Stimulated activated CD4-positive, alpha-beta T cell treated with anti-CD3 and anti-CD28 coated beads, Interleukin-15, amount 100 ng/mL, for 24 hours (primary cell): ENCODE results near the gene MIDN.
A peak's percentile ranks its signal among the peaks of the same experiment; 100 is the strongest.
"Not testable (repeated sequence)": the region's sequence is repeated elsewhere in the genome, so short reads cannot be mapped to it uniquely, and the experiment has no call there.

Experiments used
- DNase-seq: peaks from one replicate; pipeline ENCODE4 v3.0.0-alpha.2; 2020

MIDN gene

DNA sequence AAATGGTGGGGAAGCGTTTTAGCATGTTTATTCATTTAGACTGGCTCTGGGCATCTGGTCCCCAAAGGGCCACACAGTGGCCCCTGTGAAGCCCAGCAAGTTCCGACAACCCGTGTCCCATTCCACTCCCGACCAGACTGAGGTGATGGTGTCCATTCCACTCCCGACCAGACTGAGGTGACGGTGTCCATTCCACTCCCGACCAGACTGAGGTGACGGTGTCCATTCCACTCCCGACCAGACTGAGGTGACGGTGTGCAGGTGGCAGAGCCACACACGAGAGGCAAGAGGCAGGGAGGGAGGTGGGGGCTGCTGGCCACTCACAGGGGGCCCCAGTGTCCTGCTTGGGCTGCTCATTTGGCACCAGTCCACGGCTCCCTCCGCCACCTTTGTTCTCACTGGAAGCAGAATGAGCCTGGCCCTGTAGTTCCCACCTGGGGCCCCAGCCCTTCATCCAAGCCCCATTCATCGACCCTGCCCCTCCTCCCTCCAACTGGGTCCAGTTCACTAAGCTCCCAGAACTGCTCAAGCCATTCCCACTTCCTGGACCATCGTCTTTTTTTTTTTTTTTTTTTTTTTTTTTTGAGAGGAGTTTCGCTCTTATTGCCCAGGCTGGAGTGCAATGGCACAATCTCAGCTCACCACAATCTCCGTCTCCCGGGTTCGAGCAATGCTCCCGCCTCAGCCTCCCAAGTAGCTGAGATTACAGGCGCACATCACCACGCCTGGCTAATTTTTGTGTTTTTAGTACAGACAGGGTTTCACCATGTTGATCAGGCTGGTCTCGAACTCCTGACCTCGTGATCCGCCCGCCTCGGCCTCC lies 1.9 kb upstream of the MIDN start:
- DNase-seq, result not testable (repeated sequence)

DNA sequence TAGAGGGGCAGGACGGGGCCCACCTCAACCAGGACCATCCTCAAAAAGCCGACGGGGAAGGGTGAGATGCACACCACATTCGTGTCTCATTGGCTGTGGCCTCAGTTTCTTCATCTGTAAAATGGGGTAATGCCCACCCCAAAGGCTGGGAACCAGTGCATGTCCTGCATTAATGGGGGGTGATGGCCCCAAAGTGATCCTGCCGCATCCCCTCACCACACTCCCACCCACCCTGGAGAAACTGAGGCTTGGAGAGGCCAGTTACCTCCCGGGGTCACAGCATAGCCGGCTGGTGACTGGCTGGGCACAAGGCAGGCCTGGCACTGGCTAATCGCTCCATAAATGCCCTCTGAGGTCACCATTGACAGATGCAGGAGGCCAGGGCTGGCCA lies 640 bp upstream of the MIDN start:
- no peak for DNase-seq

DNA sequence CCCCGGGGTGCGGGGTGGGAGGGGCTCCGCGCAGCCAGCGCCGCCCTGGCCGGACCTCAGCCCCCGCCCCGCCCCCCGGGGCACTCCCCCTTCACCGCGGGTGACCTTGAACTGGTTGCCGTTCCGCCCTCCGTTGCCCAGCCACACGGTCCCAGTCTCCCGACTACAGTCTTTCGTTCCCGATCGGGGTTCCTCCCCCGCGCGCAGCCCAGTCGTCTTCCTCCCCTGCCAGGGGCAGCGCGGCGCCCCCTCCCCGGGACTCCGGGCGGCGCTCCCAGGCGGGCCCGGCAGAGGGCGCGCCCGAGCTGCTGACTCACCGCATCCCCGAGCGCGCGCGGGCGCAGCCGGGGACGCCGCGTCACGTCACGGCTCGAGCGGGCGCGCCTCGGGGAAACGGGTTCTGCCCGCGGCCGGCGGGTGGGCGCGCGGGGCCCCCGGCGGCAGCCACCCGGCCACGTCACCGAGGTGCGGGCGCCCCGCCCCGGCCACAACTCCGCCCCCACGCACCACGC lies 459 bp downstream of the MIDN start:
- DNase-seq, result peak; percentile 81

DNA sequence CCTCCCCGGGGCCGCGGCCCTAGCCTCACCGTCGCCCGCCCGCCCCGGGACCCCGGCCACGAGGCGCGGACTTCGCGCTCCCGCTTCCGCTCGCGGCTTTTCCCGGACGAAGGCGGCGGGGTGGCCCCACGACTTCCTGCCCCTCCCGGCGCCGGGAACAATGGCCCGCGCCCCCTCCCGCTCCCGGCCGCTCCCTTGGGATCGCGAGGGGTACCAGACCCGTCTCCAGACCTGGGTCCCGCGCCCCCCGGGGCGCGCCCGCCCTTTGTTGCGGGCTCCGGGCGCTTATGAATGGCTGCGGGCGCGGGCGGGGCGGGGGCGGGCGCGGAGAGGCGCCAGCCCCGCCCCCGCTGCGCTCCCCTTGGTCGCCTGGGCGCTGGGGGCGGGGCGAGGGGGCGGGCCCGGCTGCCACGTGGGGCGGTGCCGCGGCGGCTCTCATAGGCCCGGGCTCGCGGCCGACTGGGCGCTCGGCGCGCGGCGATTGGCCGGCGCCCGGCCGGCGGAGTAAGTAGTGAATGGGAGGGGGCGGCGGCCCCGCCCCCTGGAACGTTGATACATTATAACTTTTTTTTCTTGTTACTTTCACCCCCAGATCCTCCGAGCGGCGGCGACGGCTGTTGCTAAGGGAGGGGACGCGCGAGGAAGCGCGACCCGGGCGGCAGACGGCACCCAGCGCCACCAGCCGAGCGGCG lies 1.1 kb downstream of the MIDN start:
- peak; percentile 93 for DNase-seq

DNA sequence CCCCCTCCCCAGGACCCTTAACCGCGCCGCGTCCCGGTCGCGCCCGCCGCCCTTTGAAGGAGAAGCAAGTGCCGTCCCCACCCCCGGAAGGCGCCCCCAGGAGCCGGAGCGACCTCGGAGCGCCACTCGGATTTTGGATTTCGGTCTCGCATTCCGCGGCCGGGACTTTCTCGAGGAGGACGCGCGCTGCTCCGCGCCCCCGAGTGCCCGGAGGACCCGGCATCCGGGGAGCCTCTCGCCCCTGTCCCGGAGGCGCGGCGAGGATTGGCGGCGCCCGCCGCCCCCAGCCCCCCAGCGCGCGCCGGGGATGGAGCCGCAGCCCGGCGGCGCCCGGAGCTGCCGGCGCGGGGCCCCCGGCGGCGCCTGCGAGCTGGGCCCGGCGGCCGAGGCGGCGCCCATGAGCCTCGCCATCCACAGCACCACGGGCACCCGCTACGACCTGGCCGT lies 1.6 kb downstream of the MIDN start:
- DNase-seq, result no peak

DNA sequence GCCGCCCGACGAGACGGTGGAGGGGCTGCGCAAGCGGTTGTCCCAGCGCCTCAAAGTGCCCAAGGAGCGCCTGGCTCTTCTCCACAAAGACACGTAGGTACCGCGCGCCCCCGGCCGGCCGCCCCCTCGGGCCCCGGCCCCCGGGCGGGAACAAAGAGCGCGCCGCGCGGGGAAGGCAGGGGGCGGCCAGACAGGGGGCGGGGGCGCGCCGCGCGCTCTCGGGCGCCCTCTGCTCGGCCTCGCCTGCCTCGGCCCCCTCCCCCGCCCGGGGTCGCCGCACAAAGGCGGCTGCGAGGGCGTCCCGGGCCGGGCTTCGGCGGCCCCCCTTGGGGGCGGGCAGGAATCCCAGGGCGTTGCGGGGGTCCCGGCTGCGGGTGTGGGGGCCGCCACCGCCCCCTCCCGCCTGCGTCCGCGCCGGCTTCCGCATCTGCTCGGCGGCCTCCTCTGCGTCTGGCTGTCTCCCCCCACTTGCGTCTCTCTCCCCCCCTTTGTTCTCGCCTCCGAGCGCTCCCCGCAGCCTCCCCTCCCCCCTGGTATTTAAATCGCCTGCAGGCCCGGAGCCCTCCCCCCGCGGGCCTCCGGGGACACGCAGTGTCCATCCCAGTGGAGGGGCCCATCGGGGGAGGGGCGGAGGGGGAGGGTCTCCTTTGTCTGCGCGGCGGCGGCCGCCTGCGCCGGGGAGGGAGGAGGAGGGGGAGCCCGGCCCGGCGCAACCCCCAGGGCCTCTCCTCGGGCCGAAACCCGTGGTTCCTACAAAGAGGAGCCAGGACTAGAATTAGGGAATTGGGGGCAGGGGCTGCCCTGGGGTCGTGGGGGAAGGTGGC lies 2.3 kb downstream of the MIDN start:
- peak; percentile 56 for DNase-seq

DNA sequence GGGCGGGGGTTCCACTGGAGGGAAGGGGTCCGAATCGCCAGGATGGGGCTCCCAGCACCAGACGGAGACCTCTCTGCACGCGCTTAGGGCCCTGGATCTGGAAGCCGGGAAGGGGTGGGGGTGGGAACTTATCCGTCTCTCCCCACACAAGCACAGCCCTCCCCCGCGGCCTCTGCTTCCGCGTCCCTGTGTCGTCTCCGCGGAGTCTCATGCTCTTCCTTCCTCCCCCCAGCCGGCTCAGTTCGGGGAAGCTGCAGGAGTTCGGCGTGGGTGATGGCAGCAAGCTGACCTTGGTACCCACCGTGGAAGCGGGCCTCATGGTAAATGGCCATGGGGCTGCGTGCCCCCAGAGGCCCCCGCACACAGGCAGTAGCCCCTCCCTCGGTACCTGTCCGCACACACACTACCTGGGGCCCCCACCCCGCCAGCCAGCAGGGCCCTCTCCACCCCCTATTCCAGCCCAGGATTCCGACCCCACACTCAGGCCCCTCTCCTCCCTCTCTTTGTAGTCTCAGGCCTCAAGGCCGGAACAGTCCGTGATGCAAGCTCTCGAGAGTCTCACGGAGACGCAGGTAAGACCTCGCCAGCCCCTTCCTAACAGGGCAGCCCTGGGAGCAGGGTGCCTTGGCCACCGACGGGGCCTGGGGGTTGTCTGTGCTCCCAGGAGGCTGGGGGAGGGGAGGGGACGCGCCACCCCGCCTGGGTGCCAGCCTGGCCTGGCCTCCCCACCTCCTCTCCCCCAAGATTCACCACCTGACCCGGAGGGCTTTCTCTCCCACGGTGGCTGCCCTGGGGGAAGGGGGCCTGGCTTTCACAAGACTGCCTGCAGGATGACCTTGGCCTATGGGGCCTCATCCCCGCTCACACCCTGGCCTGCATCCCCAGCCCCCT lies 3.2 kb downstream of the MIDN start:
- DNase-seq, result peak; percentile 79

DNA sequence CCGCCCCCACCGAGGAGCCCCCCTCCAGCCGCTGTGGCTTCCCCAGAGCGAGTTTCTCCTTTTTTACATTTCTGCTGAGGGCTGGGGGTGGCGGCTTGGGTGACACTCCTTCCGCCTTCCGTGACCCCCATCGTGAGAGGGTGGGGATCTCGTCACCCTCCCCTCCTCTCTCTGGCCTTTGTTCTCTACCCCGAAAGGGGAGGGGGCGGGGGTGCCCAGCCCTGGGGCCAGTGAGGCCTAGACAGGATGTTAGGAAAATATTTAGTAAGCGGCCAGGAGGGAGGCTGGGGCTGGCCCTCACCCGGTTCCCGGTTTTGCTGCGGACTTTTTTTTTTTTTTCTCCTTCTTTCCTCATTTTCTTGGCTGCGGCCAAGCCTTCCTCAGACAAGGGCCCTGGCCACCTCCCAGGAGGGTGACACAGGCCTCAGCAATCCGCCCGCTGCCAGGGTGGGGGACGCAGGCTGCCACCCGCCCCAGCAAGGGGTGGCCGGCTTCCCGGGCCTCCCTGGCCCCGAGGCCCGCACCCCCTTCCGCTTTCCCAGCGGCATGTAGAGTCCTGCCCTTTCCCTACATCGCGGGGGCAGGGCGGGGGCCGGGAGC lies 3.9 kb downstream of the MIDN start:
- peak; percentile 79 for DNase-seq

DNA sequence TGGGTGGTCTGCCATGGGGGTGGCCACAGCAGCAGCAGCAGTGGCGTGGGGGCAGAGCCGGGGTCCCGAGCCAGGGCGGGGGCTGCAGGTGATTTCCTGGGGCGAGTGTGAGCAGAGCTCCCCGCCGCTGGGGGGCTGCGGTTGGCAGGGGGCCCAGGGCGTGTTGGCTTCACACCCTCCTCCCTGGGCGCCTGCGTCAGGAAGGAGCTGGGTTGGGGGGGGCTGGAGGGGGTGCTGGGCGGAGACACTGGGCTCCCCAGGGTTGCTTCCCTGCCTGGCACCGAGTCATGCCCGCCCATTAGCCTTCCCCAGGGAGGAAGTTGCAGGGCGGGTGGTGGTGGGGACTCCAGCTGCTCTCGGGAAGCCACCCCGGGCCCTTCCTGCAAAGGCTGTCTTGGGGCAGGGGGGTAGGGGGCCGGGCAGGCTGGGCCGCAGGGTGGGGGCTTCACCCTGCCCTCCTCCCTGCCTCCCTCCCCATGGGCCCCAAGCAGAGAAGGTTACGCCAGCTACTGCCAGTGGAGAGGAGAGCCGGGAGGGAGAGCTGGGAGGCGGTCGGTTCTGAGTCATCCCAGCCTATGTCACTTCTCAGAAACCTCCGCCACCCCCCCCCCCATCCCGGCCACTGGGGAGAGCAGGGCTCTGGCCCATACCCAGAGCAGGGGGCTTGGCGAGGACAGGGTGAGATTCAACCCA lies 4.6 kb downstream of the MIDN start:
- peak; percentile 86 for DNase-seq

DNA sequence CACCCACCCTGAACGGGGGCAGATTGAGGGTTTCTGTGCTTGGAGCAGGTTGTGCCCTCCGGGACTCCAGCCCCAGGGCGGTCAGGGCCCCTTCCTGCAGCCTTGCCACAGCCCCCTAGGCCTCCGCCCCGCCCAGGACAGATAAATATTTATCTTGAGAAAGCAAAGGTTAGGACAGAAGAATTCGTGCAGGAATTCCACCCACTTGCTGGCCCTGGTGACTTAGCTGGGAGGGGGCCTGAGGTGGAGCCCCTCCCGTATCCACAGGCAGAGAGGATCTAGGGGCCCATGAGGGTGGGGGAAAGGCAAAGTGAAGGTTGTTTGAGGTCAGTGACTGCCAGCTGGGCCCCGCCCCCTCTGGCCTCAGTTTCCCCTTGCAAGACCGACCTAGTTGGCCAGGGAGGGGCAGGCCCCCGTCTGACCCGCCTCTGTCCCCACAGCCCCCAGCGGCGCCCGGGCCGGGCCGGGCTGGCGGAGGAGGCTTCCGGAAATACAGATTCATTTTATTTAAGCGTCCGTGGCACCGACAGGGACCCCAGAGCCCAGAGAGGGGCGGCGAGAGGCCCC lies 5.2 kb downstream of the MIDN start:
- no peak for DNase-seq

DNA sequence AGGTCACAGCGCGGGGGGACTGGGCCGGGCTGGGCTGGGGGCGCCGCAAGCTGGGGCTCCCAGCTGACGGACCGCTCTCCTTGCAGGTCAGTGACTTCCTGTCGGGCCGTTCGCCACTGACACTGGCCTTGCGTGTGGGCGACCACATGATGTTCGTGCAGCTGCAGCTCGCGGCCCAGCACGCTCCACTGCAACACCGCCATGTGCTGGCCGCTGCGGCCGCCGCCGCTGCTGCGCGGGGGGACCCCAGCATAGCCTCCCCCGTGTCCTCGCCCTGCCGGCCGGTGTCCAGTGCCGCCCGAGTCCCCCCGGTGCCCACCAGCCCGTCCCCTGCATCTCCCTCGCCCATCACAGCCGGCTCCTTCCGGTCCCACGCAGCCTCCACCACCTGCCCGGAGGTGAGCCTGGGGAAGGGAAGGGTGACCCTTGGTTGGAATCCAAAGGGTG lies 5.7 kb downstream of the MIDN start:
- no peak for DNase-seq

DNA sequence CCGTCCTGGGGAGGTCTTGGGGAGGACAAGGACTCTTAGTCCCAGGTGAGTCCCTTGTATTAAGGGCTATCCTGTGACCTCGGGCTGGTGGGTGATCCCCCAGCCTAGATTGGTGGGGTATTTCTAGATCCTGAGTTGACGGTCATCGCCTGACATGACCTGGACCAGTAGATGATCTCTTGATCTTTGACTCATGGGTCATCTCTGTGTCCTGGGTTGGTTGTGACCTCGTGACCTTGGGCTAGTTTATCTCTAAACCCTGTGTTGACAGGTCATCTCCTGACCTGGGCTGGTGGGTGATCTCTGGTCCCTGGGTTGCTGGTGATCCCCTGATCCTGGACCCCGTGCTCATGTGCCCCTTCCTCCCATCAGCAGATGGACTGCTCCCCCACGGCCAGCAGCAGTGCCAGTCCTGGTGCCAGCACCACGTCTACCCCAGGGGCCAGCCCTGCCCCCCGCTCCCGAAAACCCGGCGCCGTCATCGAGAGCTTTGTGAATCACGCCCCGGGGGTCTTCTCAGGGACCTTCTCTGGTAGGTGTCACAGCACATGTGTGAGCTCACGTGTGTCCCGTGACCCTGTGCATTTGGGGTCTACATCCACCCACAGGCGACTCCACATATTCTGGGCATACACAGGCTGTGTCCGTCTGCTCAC lies 6.3 kb downstream of the MIDN start:
- no peak for DNase-seq

DNA sequence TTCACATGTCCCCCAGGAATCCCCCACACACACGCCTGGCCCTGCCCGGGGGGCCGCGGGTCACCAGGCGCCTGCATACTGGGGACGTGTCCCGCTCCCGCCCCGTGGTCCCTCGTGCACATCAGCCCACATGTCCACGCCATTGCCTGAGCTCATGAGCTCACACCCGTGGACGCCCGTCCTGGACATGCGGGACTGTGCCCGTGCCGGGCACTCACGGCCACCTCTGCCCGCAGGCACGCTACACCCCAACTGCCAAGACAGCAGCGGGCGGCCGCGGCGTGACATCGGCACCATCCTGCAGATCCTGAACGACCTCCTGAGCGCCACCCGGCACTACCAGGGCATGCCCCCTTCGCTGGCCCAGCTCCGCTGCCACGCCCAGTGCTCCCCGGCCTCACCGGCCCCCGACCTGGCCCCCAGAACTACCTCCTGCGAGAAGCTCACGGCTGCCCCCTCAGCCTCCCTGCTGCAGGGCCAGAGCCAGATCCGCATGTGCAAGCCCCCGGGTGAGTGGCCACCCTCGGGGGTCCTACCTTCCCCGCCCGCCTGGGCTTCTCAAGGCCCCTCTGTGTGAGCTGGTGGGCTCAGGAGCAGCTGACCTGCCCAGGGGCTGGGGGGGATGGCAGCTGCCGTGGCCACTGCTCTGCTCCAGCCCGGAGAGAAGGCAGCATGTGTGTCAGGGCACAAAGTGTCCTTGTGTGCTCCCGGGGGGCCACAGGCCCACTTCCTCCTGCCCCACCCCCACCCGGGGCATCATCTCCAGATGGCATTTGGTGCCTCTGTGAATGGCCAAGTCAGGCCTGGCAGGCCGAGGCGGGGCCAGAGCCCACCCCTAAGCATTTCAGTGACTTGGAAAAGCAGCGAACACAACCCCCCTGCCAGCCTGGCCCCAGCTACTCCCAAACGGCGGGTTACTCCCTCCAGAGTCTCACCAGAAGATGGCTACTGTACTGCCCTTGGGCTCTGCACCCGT lies 7.1 kb downstream of the MIDN start:
- DNase-seq, result no peak

DNA sequence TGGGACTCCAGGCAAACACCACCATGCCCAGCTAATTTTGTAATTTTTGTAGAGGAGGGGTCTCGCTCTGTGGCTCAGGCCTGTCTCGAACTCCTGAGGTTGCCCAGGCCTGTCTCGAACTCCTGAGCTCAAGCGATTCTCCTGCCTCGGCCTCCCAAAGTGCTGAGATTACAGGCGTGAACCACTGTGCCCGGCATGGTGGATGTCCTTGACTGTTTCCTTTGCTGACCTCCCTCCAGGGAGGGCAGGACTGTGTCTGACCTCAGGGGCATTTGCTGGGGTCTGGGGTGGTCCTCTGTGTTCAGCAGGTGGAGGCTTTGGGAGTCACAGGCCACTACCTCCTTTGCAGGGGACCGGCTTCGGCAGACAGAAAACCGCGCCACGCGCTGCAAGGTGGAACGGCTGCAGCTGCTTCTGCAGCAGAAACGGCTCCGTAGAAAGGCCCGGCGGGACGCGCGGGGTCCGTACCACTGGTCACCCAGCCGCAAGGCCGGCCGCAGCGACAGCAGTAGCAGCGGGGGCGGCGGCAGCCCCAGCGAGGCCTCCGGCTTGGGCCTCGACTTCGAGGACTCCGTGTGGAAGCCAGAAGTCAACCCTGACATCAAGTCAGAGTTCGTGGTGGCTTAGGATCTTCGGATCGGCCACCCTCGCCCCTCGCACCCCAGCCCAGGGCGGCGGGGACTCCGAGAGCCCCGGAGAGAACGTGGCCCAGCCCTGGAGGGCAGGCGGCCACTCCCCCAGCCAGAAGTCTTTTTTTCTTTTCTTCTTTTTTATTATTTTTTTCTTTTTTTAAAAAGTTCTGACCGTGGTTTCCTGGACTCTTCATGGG lies 8.5 kb downstream of the MIDN start:
- no peak for DNase-seq

DNA sequence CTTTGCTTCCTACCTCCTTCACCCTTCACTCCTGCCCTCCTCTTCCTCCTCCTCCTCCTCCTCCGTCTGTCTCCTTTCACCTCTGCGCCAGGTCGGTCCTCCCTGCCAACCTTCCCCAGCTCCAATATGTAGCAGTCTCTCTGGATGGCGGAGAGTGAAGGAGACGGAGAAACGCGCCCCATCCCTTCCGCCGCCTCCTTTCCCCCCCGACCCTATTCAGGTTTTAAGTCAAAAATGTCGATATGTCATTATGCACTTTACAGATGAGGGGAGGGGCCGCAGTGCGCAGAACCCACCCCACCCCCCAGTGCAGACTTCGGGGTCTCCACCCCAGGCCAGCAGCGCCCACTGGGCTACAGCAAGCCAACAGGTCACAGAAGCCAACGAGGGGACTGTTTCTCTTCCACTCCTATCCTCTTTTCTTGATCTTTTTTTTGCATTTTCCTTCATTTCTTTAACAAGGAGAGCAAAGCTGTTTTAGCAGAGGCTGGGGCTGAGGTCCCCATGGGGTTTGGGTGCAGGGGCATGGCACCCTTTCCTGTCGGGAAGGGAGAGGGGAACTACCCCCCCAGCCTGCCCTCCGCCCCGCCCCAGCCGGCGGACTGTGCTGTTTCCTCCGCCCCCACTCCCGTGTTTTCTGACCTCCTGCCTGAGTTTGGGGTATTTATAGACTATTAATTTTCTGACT lies 9.2 kb downstream of the MIDN start:
- no peak for DNase-seq

DNA sequence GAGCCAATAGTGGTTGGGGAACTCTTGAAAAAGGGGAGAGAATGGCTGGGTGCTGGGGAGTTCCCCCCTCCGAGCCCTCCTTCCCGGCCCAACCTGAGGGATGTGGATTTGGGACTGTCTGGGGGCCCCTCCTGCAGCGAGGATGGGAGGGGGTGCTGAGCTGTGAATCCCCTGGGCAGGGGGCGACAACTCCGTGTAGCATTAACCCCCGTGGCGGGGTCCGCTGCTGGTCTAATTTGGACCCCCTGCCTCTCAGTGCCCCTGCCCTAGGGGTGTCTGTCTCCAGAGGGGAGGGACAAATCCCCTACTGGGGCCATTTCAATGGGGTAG lies 9.7 kb downstream of the MIDN start:
- DNase-seq, result no peak

DNA sequence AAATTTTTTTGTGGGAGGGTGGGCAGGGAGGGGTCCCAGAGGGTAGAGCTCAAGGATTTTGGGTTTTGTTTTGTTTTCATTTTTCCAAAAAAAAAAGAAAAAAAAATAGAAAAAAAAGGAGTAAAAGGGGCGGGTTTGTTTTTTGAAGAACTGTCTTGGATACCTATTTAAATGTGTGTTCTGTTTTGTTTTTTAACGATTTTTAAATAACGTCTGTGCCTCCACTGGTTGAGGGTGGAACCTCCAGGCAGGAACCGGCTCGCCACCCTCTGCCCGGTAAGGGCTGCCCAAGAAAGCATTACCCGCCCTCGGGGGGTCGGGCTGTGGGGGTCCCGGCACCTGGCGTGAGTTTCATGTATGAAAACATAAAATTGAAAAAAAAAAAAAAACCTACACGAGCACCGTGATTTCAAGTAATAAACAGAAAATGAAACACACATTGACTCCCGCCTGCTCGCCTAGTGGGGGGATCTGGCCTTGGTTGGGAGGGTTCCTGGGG lies 10.4 kb downstream of the MIDN start:
- DNase-seq, result no peak
